Measurements from ENCODE around the gene TMEM59L. TPM values are rescaled to one million over a fixed set of nuclear protein-coding genes. Genes with fewer than 3 reads are reported as not detected.

TMEM59L gene
- total RNA-seq, 4 donors from 2014 or later, result 0.46 to 0.63 (median 0.52) TPM; not detected in 1

DNA sequence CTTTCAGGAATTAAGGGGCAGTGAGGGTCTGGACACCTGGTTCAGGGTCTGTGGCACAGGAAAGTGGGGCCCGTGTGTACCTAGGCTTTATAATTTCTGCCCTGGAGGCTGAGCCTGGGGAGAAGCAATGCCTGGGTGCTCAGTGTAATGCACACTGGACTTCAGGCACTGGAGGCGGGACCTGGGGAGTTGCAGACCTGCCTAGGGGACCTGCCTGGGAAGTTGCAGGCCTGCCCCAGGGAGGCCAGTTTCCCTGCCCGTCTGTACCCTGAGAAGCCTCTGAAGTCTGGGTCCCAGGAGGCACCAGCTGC, 2.5 kb upstream of the TMEM59L start:
- no peak for TF ChIP-seq POLR2A (IDR thresholded peaks at IDR 0.05)
- TF ChIP-seq, protein P1, sequence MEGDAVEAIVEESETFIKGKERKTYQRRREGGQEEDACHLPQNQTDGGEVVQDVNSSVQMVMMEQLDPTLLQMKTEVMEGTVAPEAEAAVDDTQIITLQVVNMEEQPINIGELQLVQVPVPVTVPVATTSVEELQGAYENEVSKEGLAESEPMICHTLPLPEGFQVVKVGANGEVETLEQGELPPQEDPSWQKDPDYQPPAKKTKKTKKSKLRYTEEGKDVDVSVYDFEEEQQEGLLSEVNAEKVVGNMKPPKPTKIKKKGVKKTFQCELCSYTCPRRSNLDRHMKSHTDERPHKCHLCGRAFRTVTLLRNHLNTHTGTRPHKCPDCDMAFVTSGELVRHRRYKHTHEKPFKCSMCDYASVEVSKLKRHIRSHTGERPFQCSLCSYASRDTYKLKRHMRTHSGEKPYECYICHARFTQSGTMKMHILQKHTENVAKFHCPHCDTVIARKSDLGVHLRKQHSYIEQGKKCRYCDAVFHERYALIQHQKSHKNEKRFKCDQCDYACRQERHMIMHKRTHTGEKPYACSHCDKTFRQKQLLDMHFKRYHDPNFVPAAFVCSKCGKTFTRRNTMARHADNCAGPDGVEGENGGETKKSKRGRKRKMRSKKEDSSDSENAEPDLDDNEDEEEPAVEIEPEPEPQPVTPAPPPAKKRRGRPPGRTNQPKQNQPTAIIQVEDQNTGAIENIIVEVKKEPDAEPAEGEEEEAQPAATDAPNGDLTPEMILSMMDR (IDR thresholded peaks at IDR 0.05), result no peak
- H3K4me3 ChIP-seq (ENCODE audit: low read depth, poor library complexity, severe bottlenecking), result no peak overlapping the region
- DNase-seq (ENCODE audit: low spot score in 2 of 2), result no peak
- WGBS, 2 donors, result 35 to 94% methylated on average over 2 to 3 of the region's 3 CpGs
- intact Hi-C loops (cut with DNase I; ENCODE audit: low total_unique reads), result no loop called here

DNA sequence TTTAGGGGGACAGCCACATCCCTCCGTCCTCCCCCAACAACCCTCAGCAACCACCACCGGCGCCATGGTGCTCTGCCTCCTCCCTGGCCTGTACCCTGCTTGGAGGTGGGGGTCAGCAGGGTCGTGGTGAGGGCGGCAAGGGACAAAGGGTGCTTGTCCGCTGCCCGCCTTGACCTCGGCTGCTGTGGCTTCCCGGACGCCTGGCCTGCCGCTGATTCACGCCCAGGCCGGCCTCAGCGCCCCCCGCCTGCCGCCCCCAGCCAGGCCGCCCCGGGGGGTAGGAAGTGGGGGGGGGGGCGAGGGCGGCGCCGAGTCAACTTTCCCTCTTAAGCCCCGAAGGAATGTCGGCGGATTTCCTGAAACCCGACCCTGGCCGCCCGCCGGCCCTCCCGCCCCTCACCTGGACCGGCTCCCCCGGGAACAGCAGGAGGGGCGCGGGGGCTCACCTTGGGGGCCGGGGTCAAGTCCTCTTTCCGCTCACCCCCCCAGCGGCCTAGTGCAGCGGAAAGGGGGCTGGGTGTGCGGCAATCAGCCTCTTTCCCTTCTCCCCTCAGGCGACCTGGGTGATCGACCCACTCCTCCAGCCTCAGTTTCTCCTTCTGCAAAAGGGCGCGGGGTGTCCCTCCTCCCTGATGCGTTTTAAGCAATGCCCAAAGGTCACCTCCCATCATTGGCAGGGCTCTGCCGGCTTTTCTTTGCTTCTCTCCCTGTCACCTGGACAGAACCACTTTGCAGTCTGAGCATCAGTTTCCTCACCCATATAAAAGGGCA, 1.9 kb upstream of the TMEM59L start:
- 10 to 17% methylated on average over 9 to 35 of the region's 45 CpGs for WGBS, 2 donors
- no peak for TF ChIP-seq POLR2A (IDR thresholded peaks at IDR 0.05)
- intact Hi-C loops (cut with DNase I; ENCODE audit: low total_unique reads), result no loop called here
- H3K4me3 ChIP-seq (ENCODE audit: low read depth, poor library complexity, severe bottlenecking), result no peak overlapping the region
- no peak for DNase-seq (ENCODE audit: low spot score in 2 of 2)

DNA sequence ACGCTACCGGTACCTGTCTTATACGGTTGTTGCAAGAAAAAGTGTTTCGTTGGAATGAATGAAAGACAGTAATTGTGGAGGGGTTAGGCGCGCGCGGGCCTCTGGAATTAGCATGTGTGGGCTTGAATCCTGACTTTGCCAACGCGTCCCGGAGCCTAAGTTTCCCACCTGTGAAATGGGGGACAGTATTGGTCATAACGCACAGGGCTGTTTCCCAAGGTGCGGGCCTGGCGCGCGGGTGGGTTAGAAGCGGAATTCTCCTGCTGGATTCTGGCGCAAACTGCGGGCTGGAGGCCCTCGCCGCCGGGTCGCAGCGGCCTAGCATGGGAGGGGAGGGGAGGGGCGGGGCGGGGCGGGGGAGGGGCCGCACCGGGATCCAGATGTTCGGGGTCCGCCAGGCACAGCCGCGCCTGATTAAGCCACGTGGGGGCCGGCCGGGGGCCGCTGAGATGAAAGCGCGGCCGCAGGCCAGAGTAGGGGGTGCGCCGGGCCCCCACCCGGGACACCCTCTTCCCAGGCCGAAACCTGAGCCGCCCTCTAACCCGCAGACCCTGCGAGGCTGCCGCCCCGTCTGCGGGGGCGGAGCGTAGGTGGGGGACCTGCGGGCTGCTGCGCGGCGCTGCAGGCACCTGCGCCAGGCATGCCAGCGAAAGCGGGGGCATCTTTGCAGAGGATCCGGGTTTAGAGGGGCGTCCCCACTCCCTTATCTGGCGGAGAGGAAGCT, 1.2 kb upstream of the TMEM59L start:
- TF ChIP-seq, protein P1 (IDR thresholded peaks at IDR 0.05), result no peak
- no peak for TF ChIP-seq POLR2A (IDR thresholded peaks at IDR 0.05)
- no peak overlapping the region for H3K4me3 ChIP-seq (ENCODE audit: low read depth, poor library complexity, severe bottlenecking)
- DNase-seq (ENCODE audit: low spot score in 2 of 2), result no peak
- intact Hi-C loops (cut with DNase I; ENCODE audit: low total_unique reads), result no loop called here
- 2 to 4% methylated on average over 15 to 36 of the region's 62 CpGs for WGBS, 2 donors

DNA sequence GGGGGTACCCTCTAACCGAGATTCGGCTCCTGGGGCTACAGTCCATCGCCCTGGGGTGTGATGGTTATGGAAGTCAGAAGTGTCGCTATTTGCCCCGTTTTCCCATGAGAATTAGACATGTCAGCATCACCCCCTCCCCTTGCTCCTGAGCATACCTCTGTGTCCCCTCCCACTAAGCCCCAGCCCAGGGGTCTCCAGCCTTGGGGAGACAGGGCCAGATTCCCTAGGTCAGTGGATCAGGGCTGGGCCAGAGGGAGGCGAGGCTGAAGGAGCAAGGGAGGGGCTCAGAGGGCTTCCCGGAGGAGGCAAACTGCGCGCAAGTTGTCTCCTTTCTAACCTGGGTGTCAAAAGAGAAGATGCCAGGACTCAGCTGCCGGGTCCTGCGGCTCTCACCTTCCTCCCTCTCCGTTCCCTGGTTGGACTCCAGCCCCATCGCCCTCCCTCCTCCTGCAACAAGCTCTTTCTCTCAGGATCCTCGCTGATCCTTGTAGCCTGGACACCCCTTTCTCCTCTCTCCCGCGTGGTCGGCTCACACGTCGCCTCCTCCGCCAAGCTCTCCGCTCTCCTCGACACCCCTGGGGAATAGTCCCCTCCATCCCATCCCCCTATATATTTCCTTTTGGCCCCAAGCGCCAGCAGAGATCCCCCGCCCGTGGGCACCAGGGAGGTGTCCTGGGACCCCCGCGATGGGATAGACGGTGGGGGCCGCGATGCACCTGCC, 459 bp upstream of the TMEM59L start:
- intact Hi-C loops (cut with DNase I; ENCODE audit: low total_unique reads), result no loop called here
- 1 to 3% methylated on average over 29 to 30 of the region's 30 CpGs for WGBS, 2 donors
- no peak for DNase-seq (ENCODE audit: low spot score in 2 of 2)
- TF ChIP-seq POLR2A (IDR thresholded peaks at IDR 0.05), result no peak
- TF ChIP-seq, protein P1 (IDR thresholded peaks at IDR 0.05), result no peak
- no peak overlapping the region for H3K4me3 ChIP-seq (ENCODE audit: low read depth, poor library complexity, severe bottlenecking)

DNA sequence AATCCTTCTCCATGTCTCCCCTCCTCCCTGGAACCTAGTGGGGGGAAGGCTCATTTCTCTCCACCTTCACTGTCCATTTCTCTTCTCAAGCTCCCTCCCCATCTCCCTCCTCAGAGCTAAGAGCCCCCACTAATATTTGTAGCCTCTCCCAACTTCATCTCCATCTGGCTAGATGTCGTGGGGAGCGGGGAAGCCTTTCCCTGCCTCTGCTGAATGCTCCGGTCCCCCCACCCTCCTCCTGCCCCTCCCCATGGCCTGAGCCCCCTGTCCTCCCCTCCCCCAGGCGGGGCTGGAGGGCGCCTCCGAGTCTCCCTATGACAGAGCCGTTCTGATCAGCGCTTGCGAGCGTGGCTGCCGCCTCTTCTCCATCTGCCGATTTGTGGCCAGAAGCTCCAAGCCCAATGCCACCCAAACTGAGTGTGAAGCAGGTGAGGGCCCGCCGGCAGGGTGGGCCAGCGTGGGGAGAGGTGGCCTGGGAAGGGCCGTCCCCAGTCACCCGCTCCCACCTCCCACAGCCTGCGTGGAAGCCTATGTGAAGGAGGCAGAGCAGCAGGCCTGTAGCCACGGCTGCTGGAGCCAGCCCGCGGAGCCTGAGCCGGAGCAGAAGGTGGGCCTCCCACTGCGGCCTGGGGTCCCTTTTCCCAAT, 1.0 kb downstream of the TMEM59L start:
- 45 to 56% methylated on average over 21 to 22 of the region's 23 CpGs for WGBS, 2 donors
- TF ChIP-seq, protein P1 (IDR thresholded peaks at IDR 0.05), result no peak
- no peak for TF ChIP-seq POLR2A (IDR thresholded peaks at IDR 0.05)
- no peak overlapping the region for H3K4me3 ChIP-seq (ENCODE audit: low read depth, poor library complexity, severe bottlenecking)
- DNase-seq (ENCODE audit: low spot score in 2 of 2), result no peak
- intact Hi-C loops (cut with DNase I; ENCODE audit: low total_unique reads), result no loop called here

DNA sequence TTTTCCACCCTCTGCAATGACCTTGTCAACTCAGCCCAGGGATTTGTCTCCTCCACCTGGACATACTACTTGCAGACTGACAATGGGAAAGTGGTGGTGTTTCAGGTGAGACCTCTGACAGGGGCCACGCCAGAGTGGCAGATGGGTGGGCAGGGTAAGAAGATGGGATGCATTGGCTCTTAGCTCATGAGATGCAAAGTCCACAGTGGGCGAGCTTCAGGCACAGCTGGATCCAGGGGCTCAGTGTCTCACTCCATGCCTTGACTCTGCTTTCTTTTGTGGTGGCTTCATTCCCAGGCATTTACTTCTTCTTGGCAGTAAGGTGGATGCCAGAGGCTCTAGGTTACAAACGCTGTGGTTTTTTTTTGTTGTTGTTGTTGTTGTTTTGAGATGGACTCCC, 3.4 kb downstream of the TMEM59L start:
- no peak for TF ChIP-seq POLR2A (IDR thresholded peaks at IDR 0.05)
- TF ChIP-seq, protein P1 (IDR thresholded peaks at IDR 0.05), result no peak
- H3K4me3 ChIP-seq (ENCODE audit: low read depth, poor library complexity, severe bottlenecking), result no peak overlapping the region
- WGBS, 2 donors, result 83 to 87% methylated on average over 3 of the region's 3 CpGs
- no peak for DNase-seq (ENCODE audit: low spot score in 2 of 2)
- intact Hi-C loops (cut with DNase I; ENCODE audit: low total_unique reads), result no loop called here
